Endothelial cell of umbilical vein (primary cell): ENCODE data around the gene GEN1. TPM values are rescaled to one million over a fixed set of nuclear protein-coding genes. Genes with fewer than 3 reads are reported as not detected.

Experiments
- BruUV-seq: library from RNA; stranded (reverse); fragments of 400-500 nt; replicated peaks from 2 replicates; lab custom pipeline; 2021; lab: Mats Ljungman, UMichigan
- CTCF ChIA-PET: fragments of 300-600, 350-600 bp; sonication (Branson Sonifier 250); formaldehyde crosslinking; loops from one replicate; lab custom pipeline; 2021; ENCODE audit warnings: antibody characterized with exemption, inconsistent platforms; lab: Charles Lee
- POLR2A ChIA-PET: fragments of 300-600, 350-600 bp; sonication (Branson Sonifier 250); formaldehyde crosslinking; loops from one replicate; lab custom pipeline; 2021; ENCODE audit warnings: antibody characterized with exemption, inconsistent platforms; lab: Charles Lee
- DNase-seq: peaks from one replicate; pipeline ENCODE4 v3.0.0-alpha.2; 2011; ENCODE audit warnings: low read depth, low spot score
- FAIRE-seq: peaks from 2 replicates; lab custom pipeline; 2011; peaks lifted over from hg19 to GRCh38; lab: Jason Lieb, UNC
- H2AFZ ChIP-seq: 2 replicates; pipeline ENCODE4 v1.6.0; 2012; ENCODE audit warnings: low read depth, low read length, control low read depth, inconsistent platforms
- H3K27ac ChIP-seq: 2 replicates; pipeline ENCODE4 v1.5.1; 2011; ENCODE audit warnings: low read depth, mild to moderate bottlenecking, control low read depth, low read length, moderate library complexity; ENCODE audit not compliant: insufficient read depth
- H3K27me3 ChIP-seq, 2 experiments: 2 replicates each; pipeline versions ENCODE4 v1.6.0 to v1.6.1; 2011; ENCODE audit warnings: low read length in 2 of 2, mixed read lengths in 1 of 2; ENCODE audit not compliant: control insufficient read depth in 2 of 2, insufficient read depth in 2 of 2
- H3K36me3 ChIP-seq, 2 experiments: 2 replicates in 1 of 2; 3 replicates in 1 of 2; pipeline ENCODE4 v1.5.1; 2011; ENCODE audit warnings: low read length in 2 of 2, mild to moderate bottlenecking in 1 of 2, moderate library complexity in 1 of 2; ENCODE audit not compliant: control insufficient read depth in 2 of 2, insufficient read depth in 2 of 2; ENCODE audit errors: extremely low read depth in 1 of 2
- H3K4me1 ChIP-seq: 3 replicates; pipeline ENCODE4 v1.5.1; 2011; ENCODE audit warnings: mild to moderate bottlenecking, low read length; ENCODE audit not compliant: control insufficient read depth, insufficient read depth; ENCODE audit errors: extremely low read depth
- H3K4me2 ChIP-seq: 2 replicates; pipeline ENCODE4 v1.6.1; 2011; ENCODE audit warnings: low read length, control low read depth, mixed read lengths; ENCODE audit not compliant: insufficient read depth
- H3K4me3 ChIP-seq, 3 experiments: fragments of 200-600 bp in 1 of 3; sonication (generic), shearing (Covaris generic) in 1 of 3; replicated peaks in 1 of 3; 2 replicates each; pipeline ENCODE4 v1.5.1; 2011 to 2016; ENCODE audit warnings: control low read depth in 3 of 3, low read length in 3 of 3, mild to moderate bottlenecking in 2 of 3, inconsistent platforms in 1 of 3, low read depth in 1 of 3, moderate library complexity in 1 of 3; ENCODE audit not compliant: insufficient read depth in 1 of 3
- H3K79me2 ChIP-seq: 2 replicates; pipeline ENCODE4 v1.6.0; 2012; ENCODE audit warnings: low read length, inconsistent platforms; ENCODE audit not compliant: control insufficient read depth, insufficient read depth
- H3K9ac ChIP-seq: replicated peaks from 2 replicates; pipeline ENCODE3; 2011; ENCODE audit warnings: low read length, control low read depth; ENCODE audit not compliant: insufficient read depth; ENCODE audit errors: extremely low read depth
- H3K9me1 ChIP-seq: replicated peaks from 3 replicates; pipeline ENCODE4 v1.6.0; 2011; ENCODE audit warnings: mild to moderate bottlenecking, low read length; ENCODE audit not compliant: control insufficient read depth, insufficient read depth; ENCODE audit errors: extremely low read depth
- H3K9me3 ChIP-seq: replicated peaks from 2 replicates; pipeline ENCODE4 v1.5.1; 2012; ENCODE audit warnings: low read length, inconsistent platforms; ENCODE audit not compliant: control insufficient read depth, insufficient read depth
- H4K20me1 ChIP-seq: replicated peaks from 2 replicates; pipeline ENCODE3; 2011; ENCODE audit warnings: mild to moderate bottlenecking, low read length; ENCODE audit not compliant: control insufficient read depth, insufficient read depth; ENCODE audit errors: extremely low read depth
- CTCF ChIP-seq, 2 donors: IDR thresholded peaks; 1 replicate in 1 of 2; 2 replicates in 1 of 2; pipeline ENCODE4 v1.5.1; 2011; ENCODE audit warnings: low read length in 2 of 2, mild to moderate bottlenecking in 2 of 2, moderate library complexity in 2 of 2, control low read depth in 1 of 2, inconsistent platforms in 1 of 2, low read depth in 1 of 2; ENCODE audit not compliant: insufficient read depth in 1 of 2; ENCODE audit errors: extremely low read depth in 1 of 2
- EZH2 ChIP-seq: IDR thresholded peaks from 2 replicates; pipeline ENCODE4 v1.6.1; 2012; ENCODE audit warnings: borderline replicate concordance, low read depth, mild to moderate bottlenecking, moderate library complexity, low read length, inconsistent platforms; ENCODE audit not compliant: severe bottlenecking
- FOS ChIP-seq: IDR thresholded peaks from 2 replicates; pipeline ENCODE4 v1.6.1; 2011; ENCODE audit warnings: mild to moderate bottlenecking, low read length, moderate library complexity, borderline replicate concordance; ENCODE audit not compliant: insufficient read depth
- GATA2 ChIP-seq: IDR thresholded peaks from 2 replicates; pipeline ENCODE4 v1.7.0; 2011; ENCODE audit warnings: low read depth, mild to moderate bottlenecking, moderate library complexity, mixed read lengths, low read length; ENCODE audit not compliant: insufficient read length, insufficient read depth
- JUN ChIP-seq: IDR thresholded peaks from 2 replicates; pipeline ENCODE4 v1.6.1; 2011; ENCODE audit warnings: borderline replicate concordance, low read depth; ENCODE audit not compliant: insufficient read length, insufficient read depth
- MAX ChIP-seq: IDR thresholded peaks from 2 replicates; pipeline ENCODE4 v1.6.1; 2011; ENCODE audit not compliant: insufficient read depth, insufficient read length
- MYC ChIP-seq: IDR thresholded peaks from one replicate; pipeline ENCODE4 v1.6.1; 2011; ENCODE audit warnings: mild to moderate bottlenecking, low read depth, low read length
- POLR2A ChIP-seq: IDR thresholded peaks from 2 replicates; pipeline ENCODE4 v1.6.1; 2012; ENCODE audit warnings: low read depth, mild to moderate bottlenecking, control low read depth, low read length
- POLR2AphosphoS5 ChIP-seq: IDR thresholded peaks from 2 replicates; pipeline ENCODE4 v1.6.1; 2012; ENCODE audit warnings: low read depth, mild to moderate bottlenecking, control low read depth, low read length, moderate library complexity; ENCODE audit not compliant: insufficient read depth
- dilution Hi-C: fragments of 300-500 bp; cut with MboI; formaldehyde crosslinking; loops from one replicate; pipeline ENCODE4 v1.15.0; 2019; ENCODE audit warnings: low sequenced_read_pairs; ENCODE audit not compliant: extremely low pct_ligation_motif_present
- intact Hi-C: fragments of 100-400 bp; cut with micrococcal nuclease; formaldehyde crosslinking; loops from one replicate; pipeline ENCODE4 v1.10.0; 2022
- polyA plus RNA-seq, 4 experiments: library from polyadenylated mRNA; depleted of rRNA in 3 of 4; stranded (reverse) in 3 of 4; unstranded in 1 of 4; fragments of >200 nt; gene quantifications; 2 replicates each; pipeline versions ENCODE4 v1.2.1 to v1.2.3, GENCODE V29; 2011 to 2012; ENCODE audit warnings: missing spikeins in 1 of 4
- total RNA-seq: library from RNA; stranded (reverse); gene quantifications from 2 replicates; pipeline ENCODE4 v1.2.3, GENCODE V29; 2021

GEN1 gene
- total and polyA plus RNA-seq, 2 donors (not counting 3 experiments of a cell fraction or from before 2014, with no cell fraction given) = 8.1 to 29.6 TPM

- H3K9me1 ChIP-seq = peaks cover 3% of the 10 kb centered on the region
- no peaks in the 10 kb centered on the region for H3K9me3 ChIP-seq
- no peaks in the 10 kb centered on the region for H4K20me1 ChIP-seq
- no peaks in the 10 kb centered on the region for H3K27me3 ChIP-seq
- H3K4me3 ChIP-seq = no peak overlapping the region
- H3K4me1 ChIP-seq = no peaks in the 10 kb centered on the region
- no peak overlapping the region for H3K27ac ChIP-seq
- H3K4me2 ChIP-seq = no peak overlapping the region
- BruUV-seq = no TSS peak
- H3K9ac ChIP-seq = no peak overlapping the region
- H3K36me3 ChIP-seq = peaks cover 5 to 40% of the 10 kb centered on the region in 2 experiments
- peak; percentile 44 for FAIRE-seq
- no peaks in the 10 kb centered on the region for H3K79me2 ChIP-seq
- TF ChIP-seq MAX (no peak), CTCF (IDR thresholded peaks at IDR 0.05; ENCODE audit: extremely low read depth in 1 of 2, insufficient read depth in 1 of 2, low read depth in 1 of 2, low read length in 2 of 2) (peak; percentile 46 to 49)
- no peak overlapping the region for H2AFZ ChIP-seq
- dilution Hi-C loops = no loop called here
- ChIA-PET CTCF (interaction anchor here (0.7 to 3.0 kb wide), 34 partner anchors 9 to 658 kb away, joined by 3 to 27 read pairs (median 5); partner anchors contain the start of genes GEN1, KCNS3 and SMC6), POLR2A (no interaction called here)
- peak; percentile 79 for DNase-seq
- intact Hi-C loops = loop anchor here (1.0 to 5.0 kb wide), 4 partner anchors 35 to 458 kb away; partner anchors contain the start of gene GEN1
Measured at GRCh38 chr2:17719562-17720371, 34.2 kb upstream of the GEN1 start.

- Histone ChIP-seq H3K27ac (no peak overlapping the region), H3K27me3 (no peaks in the 10 kb centered on the region), H4K20me1 (no peaks in the 10 kb centered on the region), H2AFZ (no peak overlapping the region), H3K79me2 (no peaks in the 10 kb centered on the region), H3K36me3 (peaks cover 0 to 22% of the 10 kb centered on the region in 2 experiments), H3K9me1 (peaks cover 2% of the 10 kb centered on the region), H3K4me2 (no peak overlapping the region), H3K9ac (no peak overlapping the region), H3K4me3 (no peak overlapping the region), H3K9me3 (no peaks in the 10 kb centered on the region), H3K4me1 (no peaks in the 10 kb centered on the region)
- TF ChIP-seq CTCF (IDR thresholded peaks at IDR 0.05; ENCODE audit: extremely low read depth in 1 of 2, insufficient read depth in 1 of 2, low read depth in 1 of 2, low read length in 2 of 2) (no peak), MAX (no peak), MYC (no peak), POLR2AphosphoS5 (no peak), JUN (no peak), EZH2 (no peak), POLR2A (no peak), GATA2 (no peak), FOS (no peak)
- no TSS peak for BruUV-seq
- DNase-seq (no peak), FAIRE-seq (no peak)
- POLR2A ChIA-PET = no interaction called here
- dilution Hi-C loops (no loop called here), intact Hi-C loops (no loop called here)
- CTCF ChIA-PET = no interaction called here
Measured at GRCh38 chr2:17728210-17728609, 25.7 kb upstream of the GEN1 start.
